ENCODE data around the gene GOLGA8A.
A peak's percentile ranks its signal among the peaks of the same experiment; 100 is the strongest.

Gene GOLGA8A

GRCh38 chr15:34437687-34438086 lies at the start of gene GOLGA8A:
Gene GOLGA8A (minus strand): TSS chr15:34437808. CDS start chr15:34389691, 48,117 bp downstream.
- Histone ChIP-seq H3K27me3 (ENCODE audit: insufficient read depth, poor library complexity, severe bottlenecking) (peaks cover 3% of the 10 kb centered on the region), H3K36me3 (ENCODE audit: low read depth) (no peaks in the 10 kb centered on the region), H3K9me3 (ENCODE audit: severe bottlenecking) (no peaks in the 10 kb centered on the region), H3K4me3 (ENCODE audit: severe bottlenecking) (peak within 1 kb of the TSS; percentile 63), H3K4me1 (ENCODE audit: insufficient read depth, poor library complexity, severe bottlenecking) (peaks cover 7% of the 10 kb centered on the region), H3K27ac (ENCODE audit: poor library complexity, severe bottlenecking) (peak within 1 kb of the TSS; percentile 41)
- TF ChIP-seq CTCF (IDR thresholded peaks at IDR 0.05; ENCODE audit: poor library complexity, severe bottlenecking): no peak
- peak; percentile 80 for DNase-seq (ENCODE audit: low spot score)
- ATAC-seq (ENCODE audit: low read depth): peak; percentile 63

DNA sequence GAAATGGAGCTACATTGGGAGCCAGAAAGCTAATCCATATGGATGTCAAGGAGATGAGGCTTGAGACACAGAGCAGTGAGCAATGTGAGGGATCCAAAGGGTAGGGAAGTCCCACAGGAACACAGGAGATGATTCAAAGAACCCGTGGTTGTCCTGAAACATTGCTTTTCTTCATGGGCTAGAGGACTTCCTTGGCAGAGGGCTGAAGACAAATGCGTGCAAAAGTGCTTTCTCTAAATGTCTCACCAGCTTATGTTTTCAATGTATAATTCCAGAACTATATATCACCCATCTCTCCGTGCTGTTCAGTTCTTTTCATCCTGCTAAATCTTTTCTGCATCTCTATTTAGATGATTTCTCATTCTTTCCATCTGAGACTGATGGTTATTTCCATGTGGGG lies 46.0 kb upstream of the GOLGA8A start:
- Histone ChIP-seq H3K4me3 (ENCODE audit: severe bottlenecking) (no peak overlapping the region), H3K36me3 (ENCODE audit: low read depth) (no peaks in the 10 kb centered on the region), H3K9me3 (ENCODE audit: severe bottlenecking) (no peaks in the 10 kb centered on the region), H3K27me3 (ENCODE audit: insufficient read depth, poor library complexity, severe bottlenecking) (peaks cover 21% of the 10 kb centered on the region), H3K27ac (ENCODE audit: poor library complexity, severe bottlenecking) (no peak overlapping the region), H3K4me1 (ENCODE audit: insufficient read depth, poor library complexity, severe bottlenecking) (no peaks in the 10 kb centered on the region)
- ATAC-seq (ENCODE audit: low read depth): no peak
- DNase-seq (ENCODE audit: low spot score): no peak
- TF ChIP-seq CTCF (IDR thresholded peaks at IDR 0.05; ENCODE audit: poor library complexity, severe bottlenecking): no peak

- DNase-seq (ENCODE audit: low spot score): no peak
- Histone ChIP-seq H3K36me3 (ENCODE audit: low read depth) (no peaks in the 10 kb centered on the region), H3K27me3 (ENCODE audit: insufficient read depth, poor library complexity, severe bottlenecking) (peaks cover 21% of the 10 kb centered on the region), H3K4me1 (ENCODE audit: insufficient read depth, poor library complexity, severe bottlenecking) (no peaks in the 10 kb centered on the region), H3K27ac (ENCODE audit: poor library complexity, severe bottlenecking) (no peak overlapping the region), H3K9me3 (ENCODE audit: severe bottlenecking) (no peaks in the 10 kb centered on the region), H3K4me3 (ENCODE audit: severe bottlenecking) (no peak overlapping the region)
- TF ChIP-seq CTCF (IDR thresholded peaks at IDR 0.05; ENCODE audit: poor library complexity, severe bottlenecking): no peak
- ATAC-seq (ENCODE audit: low read depth): no peak
Measured at GRCh38 chr15:34481370-34481769, 43.8 kb upstream of the GOLGA8A start.

GRCh38 chr15:34473840-34474239 lies 36.2 kb upstream of the GOLGA8A start:
- no peak overlapping the region for H3K27ac ChIP-seq (ENCODE audit: poor library complexity, severe bottlenecking)
- no peak for DNase-seq (ENCODE audit: low spot score)
- no peak overlapping the region for H3K4me3 ChIP-seq (ENCODE audit: severe bottlenecking)
- no peak for TF ChIP-seq CTCF (IDR thresholded peaks at IDR 0.05; ENCODE audit: poor library complexity, severe bottlenecking)
- no peak for ATAC-seq (ENCODE audit: low read depth)
- no peaks in the 10 kb centered on the region for H3K27me3 ChIP-seq (ENCODE audit: insufficient read depth, poor library complexity, severe bottlenecking)
- no peaks in the 10 kb centered on the region for H3K9me3 ChIP-seq (ENCODE audit: severe bottlenecking)
- H3K36me3 ChIP-seq (ENCODE audit: low read depth): no peaks in the 10 kb centered on the region
- H3K4me1 ChIP-seq (ENCODE audit: insufficient read depth, poor library complexity, severe bottlenecking): no peaks in the 10 kb centered on the region

DNA sequence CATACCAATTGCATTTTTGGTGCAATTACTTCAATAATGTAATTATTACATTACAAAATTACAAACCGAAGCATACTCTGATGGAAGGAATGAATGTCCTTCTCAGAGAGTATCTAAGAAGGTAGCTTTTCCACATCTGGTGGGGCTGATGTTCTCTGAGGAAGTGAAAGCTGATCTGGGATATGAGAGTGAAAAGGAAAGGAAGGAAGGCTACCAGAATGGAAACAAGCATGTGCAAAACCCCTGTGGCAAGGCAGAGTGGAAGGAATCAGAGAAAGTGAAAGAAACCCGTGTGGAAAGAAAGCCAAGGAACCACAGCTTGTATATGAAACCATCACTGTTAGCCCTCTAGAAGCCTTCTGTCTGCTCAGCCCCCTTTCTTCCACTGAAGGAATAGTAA lies 35.3 kb upstream of the GOLGA8A start:
- TF ChIP-seq CTCF (IDR thresholded peaks at IDR 0.05; ENCODE audit: poor library complexity, severe bottlenecking): no peak
- Histone ChIP-seq H3K36me3 (ENCODE audit: low read depth) (no peaks in the 10 kb centered on the region), H3K4me3 (ENCODE audit: severe bottlenecking) (no peak overlapping the region)

More for the DNA sequence above, 35.3 kb upstream of the GOLGA8A start:
- H3K9me3 ChIP-seq (ENCODE audit: severe bottlenecking): no peaks in the 10 kb centered on the region
- DNase-seq (ENCODE audit: low spot score) (no peak), ATAC-seq (ENCODE audit: low read depth) (no peak)
- H3K27me3 ChIP-seq (ENCODE audit: insufficient read depth, poor library complexity, severe bottlenecking): no peaks in the 10 kb centered on the region
- no peaks in the 10 kb centered on the region for H3K4me1 ChIP-seq (ENCODE audit: insufficient read depth, poor library complexity, severe bottlenecking)
- no peak overlapping the region for H3K27ac ChIP-seq (ENCODE audit: poor library complexity, severe bottlenecking)

All from RWPE2 (cell line).